ENCODE data around the gene MAP7.

DNA sequence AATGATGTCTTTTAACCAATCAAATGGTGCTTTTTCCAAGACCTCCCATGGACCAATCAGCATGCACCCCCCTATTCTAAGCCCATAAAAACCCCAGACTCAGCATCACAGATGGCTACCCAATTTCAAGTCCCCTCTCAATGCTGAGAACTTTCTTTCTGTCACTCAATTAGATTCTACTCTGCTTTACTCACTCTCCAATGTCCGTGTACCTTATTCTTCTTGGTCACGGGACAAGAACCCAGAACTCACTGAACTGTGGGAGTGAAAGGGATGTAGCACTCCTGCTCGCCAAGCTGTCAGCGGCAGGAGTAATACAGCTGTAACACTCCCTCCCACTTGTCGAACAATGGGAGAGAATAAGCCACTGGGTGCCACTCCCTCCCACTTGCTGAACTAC is 20.8 kb upstream of the MAP7 start:
- TF ChIP-seq POLR2A (IDR thresholded peaks at IDR 0.05; ENCODE audit: low read depth, low read length) (no peak), TAF1 (IDR thresholded peaks at IDR 0.05; ENCODE audit: low read depth, low read length) (no peak), POLR2AphosphoS5 (IDR thresholded peaks at IDR 0.05; ENCODE audit: low read depth, low read length) (no peak), PAX5 (IDR thresholded peaks at IDR 0.05; ENCODE audit: insufficient read depth, low read length, severe bottlenecking) (no peak), SPI1 (IDR thresholded peaks at IDR 0.05; ENCODE audit: low read depth, low read length) (no peak), POU2F2 (IDR thresholded peaks at IDR 0.05; ENCODE audit: low read depth, low read length) (no peak)

Measured in GM12891 (cell line).